Testis (tissue), 3 donors: Measurements from ENCODE around the gene KCNJ4. TPM values are rescaled to one million over a fixed set of nuclear protein-coding genes. Genes with fewer than 3 reads are reported as not detected.

ENCODE experiments used
- DNase-seq: peaks from one replicate; pipeline ENCODE4 v3.0.0-alpha.2; 2019
- H3K27ac ChIP-seq, 2 donors: fragments of 200-600 bp; sonication (generic); one replicate each; pipeline ENCODE4 v1.5.1; 2019
- H3K27me3 ChIP-seq: fragments of 200-600 bp; sonication (generic); one replicate; pipeline ENCODE4 v1.5.1; 2019
- H3K36me3 ChIP-seq: fragments of 200-600 bp; sonication (generic); one replicate; pipeline ENCODE4 v1.5.1; 2017; ENCODE audit warnings: low read depth; ENCODE audit errors: missing control alignments
- H3K4me1 ChIP-seq: fragments of 200-600 bp; sonication (generic); one replicate; pipeline ENCODE4 v1.5.1; 2019
- H3K4me3 ChIP-seq, 2 donors: fragments of 200-600 bp; sonication (generic); one replicate each; pipeline ENCODE4 v1.5.1; 2017 to 2019
- H3K9me3 ChIP-seq: fragments of 200-600 bp; sonication (generic); one replicate; pipeline ENCODE4 v1.5.1; 2017
- CTCF ChIP-seq, 3 experiments: fragments of 450-650 bp in 2 of 3; fragments of 200-600 bp in 1 of 3; sonication (generic) in 1 of 3; IDR thresholded peaks; one replicate each; pipeline ENCODE4 v1.5.1; 2016 to 2019; ENCODE audit warnings: antibody characterized with exemption in 3 of 3, mild to moderate bottlenecking in 2 of 3, moderate library complexity in 1 of 3
- POLR2A ChIP-seq: fragments of 450-650 bp; IDR thresholded peaks from one replicate; pipeline ENCODE4 v1.6.1; 2017; ENCODE audit warnings: antibody characterized with exemption, mild to moderate bottlenecking, moderate library complexity
- WGBS, 2 donors: methylation state at CpG; one replicate each; pipeline ENCODE4 v1.1.5; 2018; 5-methylcytosine and 5-hydroxymethylcytosine counted together
- intact Hi-C: fragments of 100-400 bp; cut with DNase I; formaldehyde crosslinking; loops from one replicate; pipeline ENCODE4 v1.15.1; 2023; ENCODE audit warnings: low total_unique reads
- polyA plus RNA-seq: library from polyadenylated mRNA; stranded (reverse); fragments of 350-450 nt; fragmentation: Illumina TruSeq; extraction: RNeasy Lipid Tissue Mini Kit (QIAGEN cat#74804); gene quantifications from one replicate; pipeline ENCODE4 v1.2.3, GENCODE V29; 2014; ENCODE audit warnings: low read depth, low replicate concordance; ENCODE audit not compliant: insufficient read depth
- total RNA-seq, 2 donors: library from RNA; depleted of rRNA; stranded (reverse); fragments of >200 nt; gene quantifications; one replicate each; pipeline ENCODE4 v1.2.3, GENCODE V29; 2016

Gene KCNJ4
- total and polyA plus RNA-seq, 3 donors from 2014 or later: 1.7 to 3.0 (median 1.7) TPM

- no peaks in the 10 kb centered on the region for H3K27me3 ChIP-seq
- 92 to 94% methylated on average over 6 of the region's 6 CpGs for WGBS, 2 donors
- no peak overlapping the region for H3K27ac ChIP-seq
- intact Hi-C loops: no loop called here
- H3K36me3 ChIP-seq: no peaks in the 10 kb centered on the region
- no peaks in the 10 kb centered on the region for H3K9me3 ChIP-seq
- H3K4me3 ChIP-seq: no peak overlapping the region
- DNase-seq: no peak
- H3K4me1 ChIP-seq: no peaks in the 10 kb centered on the region
- TF ChIP-seq CTCF (IDR thresholded peaks at IDR 0.05): no peak
- TF ChIP-seq POLR2A: no peak
Measured at GRCh38 chr22:38482662-38483308, 27.8 kb upstream of the KCNJ4 start.

DNA sequence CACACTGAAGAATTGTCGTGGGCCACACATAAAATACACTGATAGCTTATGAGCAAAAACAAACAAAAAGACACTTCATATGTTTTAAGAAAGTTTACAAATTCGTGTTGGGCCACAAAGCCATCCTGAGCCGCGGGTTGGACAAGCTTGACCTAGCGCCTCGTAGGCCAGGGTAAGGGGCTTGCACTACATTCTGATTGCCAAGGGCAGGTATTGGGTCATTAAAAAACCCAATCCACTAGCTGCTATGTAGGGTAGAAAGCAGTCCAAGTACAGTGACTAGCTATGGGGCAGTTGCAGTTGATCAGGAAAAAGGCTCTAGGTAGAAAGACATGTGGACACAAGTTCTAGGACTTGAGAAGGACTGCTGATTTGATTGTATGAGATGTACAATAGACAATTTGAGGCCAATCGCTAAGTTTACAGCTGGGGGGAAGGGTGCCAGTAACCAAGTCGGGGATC is 26.9 kb upstream of the KCNJ4 start:
- WGBS, 2 donors: 88 to 90% methylated on average over 8 of the region's 8 CpGs
- no peaks in the 10 kb centered on the region for H3K36me3 ChIP-seq
- H3K4me1 ChIP-seq: no peaks in the 10 kb centered on the region
- intact Hi-C loops: no loop called here
- H3K27me3 ChIP-seq: no peaks in the 10 kb centered on the region
- TF ChIP-seq CTCF (IDR thresholded peaks at IDR 0.05) (no peak), POLR2A (no peak)
- no peak overlapping the region for H3K4me3 ChIP-seq
- DNase-seq: no peak
- H3K27ac ChIP-seq: no peak overlapping the region
- no peaks in the 10 kb centered on the region for H3K9me3 ChIP-seq

GRCh38 chr22:38481162-38481870 is 26.3 kb upstream of the KCNJ4 start:
- no peaks in the 10 kb centered on the region for H3K4me1 ChIP-seq
- H3K36me3 ChIP-seq: no peaks in the 10 kb centered on the region
- DNase-seq: no peak
- no peaks in the 10 kb centered on the region for H3K27me3 ChIP-seq
- no peaks in the 10 kb centered on the region for H3K9me3 ChIP-seq
- no peak overlapping the region for H3K4me3 ChIP-seq
- intact Hi-C loops: no loop called here
- WGBS, 2 donors: 93% methylated on average over 3 of the region's 3 CpGs
- TF ChIP-seq CTCF (IDR thresholded peaks at IDR 0.05): no peak
- no peak for TF ChIP-seq POLR2A
- no peak overlapping the region for H3K27ac ChIP-seq

- Histone ChIP-seq H3K4me1 (no peaks in the 10 kb centered on the region), H3K4me3 (no peak overlapping the region), H3K27me3 (no peaks in the 10 kb centered on the region), H3K36me3 (no peaks in the 10 kb centered on the region), H3K9me3 (no peaks in the 10 kb centered on the region), H3K27ac (no peak overlapping the region)
- intact Hi-C loops: no loop called here
- 74 to 80% methylated on average over 7 of the region's 7 CpGs for WGBS, 2 donors
- TF ChIP-seq POLR2A (no peak), CTCF (IDR thresholded peaks at IDR 0.05) (no peak)
- no peak for DNase-seq
Measured at GRCh38 chr22:38479096-38479837, 24.3 kb upstream of the KCNJ4 start.
